ENCODE results near the gene DTNB. TPM values are rescaled to one million over a fixed set of nuclear protein-coding genes. Genes with fewer than 3 reads are reported as not detected.

DTNB gene
- total and polyA plus RNA-seq, 2 of the 4 experiments (the other 2 are of a cell fraction) = 3.8 to 5.3 TPM

- no peak overlapping the region for H2AFZ ChIP-seq (replicated peaks; ENCODE audit: low read length, poor library complexity)
- no peak overlapping the region for H3K18ac ChIP-seq (ENCODE audit: low read depth, low read length)
- H3K9me3 ChIP-seq (ENCODE audit: control insufficient read depth, insufficient read depth, low read length) = no peaks in the 10 kb centered on the region
- no peak overlapping the region for H2BK120ac ChIP-seq (ENCODE audit: low read depth, low read length)
- no peak overlapping the region for H2AK5ac ChIP-seq (ENCODE audit: low read depth, low read length)
- POLR2A ChIA-PET (ENCODE audit: unreplicated experiment) = no interaction called here
- H3K27me3 ChIP-seq (ENCODE audit: control insufficient read depth, insufficient read depth, low read length) = no peaks in the 10 kb centered on the region
- no peak overlapping the region for H3K4ac ChIP-seq (ENCODE audit: low read depth, low read length)
- H2BK5ac ChIP-seq (ENCODE audit: low read depth, low read length, poor library complexity, severe bottlenecking) = no peak overlapping the region
- no peak overlapping the region for H4K91ac ChIP-seq (ENCODE audit: insufficient read depth, low read depth, low read length)
- DNase-seq (no peak), ATAC-seq (ENCODE audit: low read depth) (no peak)
- no peaks in the 10 kb centered on the region for H3K36me3 ChIP-seq (ENCODE audit: control insufficient read depth, insufficient read depth, low read length)
- H3K79me1 ChIP-seq (ENCODE audit: low read depth in 1 of 2, low read length in 2 of 2) = no peaks in the 10 kb centered on the region
- H4K5ac ChIP-seq (ENCODE audit: low read depth, low read length) = no peak overlapping the region
- TF ChIP-seq MAZ (IDR thresholded peaks at IDR 0.05; ENCODE audit: borderline replicate concordance, low read depth, low read length) = no peak
- no peak for TF ChIP-seq MAFK (IDR thresholded peaks at IDR 0.05; ENCODE audit: low read depth, low read length)
- no peak for TF ChIP-seq RFX5 (IDR thresholded peaks at IDR 0.05; ENCODE audit: low read depth, low read length)
- no peak for TF ChIP-seq BHLHE40 (IDR thresholded peaks at IDR 0.05; ENCODE audit: low read depth, low read length)
- no peak for TF ChIP-seq RAD21 (IDR thresholded peaks at IDR 0.05; ENCODE audit: low read length)
- TF ChIP-seq SMC3 (IDR thresholded peaks at IDR 0.05; ENCODE audit: low read depth, low read length) = no peak
- no peak for TF ChIP-seq CHD1 (IDR thresholded peaks at IDR 0.05; ENCODE audit: low read depth, low read length)
- no peak for TF ChIP-seq FOS (IDR thresholded peaks at IDR 0.05; ENCODE audit: low read depth, low read length)
- no peak for TF ChIP-seq POLR2A (IDR thresholded peaks at IDR 0.05; ENCODE audit: low read depth, low read length)
- no peak for TF ChIP-seq CEBPB (IDR thresholded peaks at IDR 0.05; ENCODE audit: low read depth, low read length)
- no peak for TF ChIP-seq NFE2L2 (IDR thresholded peaks at IDR 0.05; ENCODE audit: low read depth, low read length)
- TF ChIP-seq, protein P1, sequence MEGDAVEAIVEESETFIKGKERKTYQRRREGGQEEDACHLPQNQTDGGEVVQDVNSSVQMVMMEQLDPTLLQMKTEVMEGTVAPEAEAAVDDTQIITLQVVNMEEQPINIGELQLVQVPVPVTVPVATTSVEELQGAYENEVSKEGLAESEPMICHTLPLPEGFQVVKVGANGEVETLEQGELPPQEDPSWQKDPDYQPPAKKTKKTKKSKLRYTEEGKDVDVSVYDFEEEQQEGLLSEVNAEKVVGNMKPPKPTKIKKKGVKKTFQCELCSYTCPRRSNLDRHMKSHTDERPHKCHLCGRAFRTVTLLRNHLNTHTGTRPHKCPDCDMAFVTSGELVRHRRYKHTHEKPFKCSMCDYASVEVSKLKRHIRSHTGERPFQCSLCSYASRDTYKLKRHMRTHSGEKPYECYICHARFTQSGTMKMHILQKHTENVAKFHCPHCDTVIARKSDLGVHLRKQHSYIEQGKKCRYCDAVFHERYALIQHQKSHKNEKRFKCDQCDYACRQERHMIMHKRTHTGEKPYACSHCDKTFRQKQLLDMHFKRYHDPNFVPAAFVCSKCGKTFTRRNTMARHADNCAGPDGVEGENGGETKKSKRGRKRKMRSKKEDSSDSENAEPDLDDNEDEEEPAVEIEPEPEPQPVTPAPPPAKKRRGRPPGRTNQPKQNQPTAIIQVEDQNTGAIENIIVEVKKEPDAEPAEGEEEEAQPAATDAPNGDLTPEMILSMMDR (conservative IDR thresholded peaks at IDR 0.05; ENCODE audit: low read depth, low read length) = no peak
- TF ChIP-seq, protein P2, sequence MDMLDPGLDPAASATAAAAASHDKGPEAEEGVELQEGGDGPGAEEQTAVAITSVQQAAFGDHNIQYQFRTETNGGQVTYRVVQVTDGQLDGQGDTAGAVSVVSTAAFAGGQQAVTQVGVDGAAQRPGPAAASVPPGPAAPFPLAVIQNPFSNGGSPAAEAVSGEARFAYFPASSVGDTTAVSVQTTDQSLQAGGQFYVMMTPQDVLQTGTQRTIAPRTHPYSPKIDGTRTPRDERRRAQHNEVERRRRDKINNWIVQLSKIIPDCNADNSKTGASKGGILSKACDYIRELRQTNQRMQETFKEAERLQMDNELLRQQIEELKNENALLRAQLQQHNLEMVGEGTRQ (IDR thresholded peaks at IDR 0.05; ENCODE audit: low read depth, low read length) = no peak
- TF ChIP-seq MXI1 (IDR thresholded peaks at IDR 0.05; ENCODE audit: borderline replicate concordance, low read depth, low read length) = no peak
- H3K9me1 ChIP-seq (ENCODE audit: insufficient read depth, low read length) = no peaks in the 10 kb centered on the region
- H2BK15ac ChIP-seq (ENCODE audit: low read depth, low read length) = no peak overlapping the region
- 88% methylated on average over 1 of the region's 4 CpGs; no CpG with 5 or more reads in 1 of the 2 experiments for WGBS, 2 experiments (ENCODE audit: extremely low coverage in 2 of 2, insufficient read length in 1 of 2)
- H3K9ac ChIP-seq (ENCODE audit: low read depth, low read length) = no peak overlapping the region
- no peak overlapping the region for H3K27ac ChIP-seq (ENCODE audit: insufficient read depth, low read length)
- H3K14ac ChIP-seq (replicated peaks; ENCODE audit: low read depth, low read length) = no peak overlapping the region
- BruUV-seq (replicated peaks) = no TSS peak
- H3K4me3 ChIP-seq (ENCODE audit: insufficient read depth, low read depth, low read length) = no peak overlapping the region
- H3K4me2 ChIP-seq (ENCODE audit: low read depth, low read length) = no peak overlapping the region
- H3K23ac ChIP-seq (ENCODE audit: low read depth, low read length) = no peak overlapping the region
- intact Hi-C loops (cut with micrococcal nuclease) = no loop called here
- no peaks in the 10 kb centered on the region for H4K20me1 ChIP-seq (ENCODE audit: insufficient read depth, low read length)
- H3K4me1 ChIP-seq (ENCODE audit: control insufficient read depth, insufficient read depth, low read length) = no peaks in the 10 kb centered on the region; the same call in 1 of the 2 replicates
- in situ Hi-C loops (cut with MboI; ENCODE audit: low sequenced_read_pairs) = no loop called here
- H2AK9ac ChIP-seq (replicated peaks; ENCODE audit: low read depth, low read length, poor library complexity) = no peak overlapping the region
- H2BK20ac ChIP-seq (ENCODE audit: low read depth, low read length) = no peak overlapping the region
- H4K8ac ChIP-seq (ENCODE audit: low read depth in 2 of 2, low read length in 2 of 2) = no peak overlapping the region
- no peak overlapping the region for H3K56ac ChIP-seq (ENCODE audit: extremely low read depth, insufficient read depth, low read length)
- dilution Hi-C loops (cut with HindIII; ENCODE audit: low sequenced_read_pairs, unreplicated experiment) = no loop called here
- CTCF ChIA-PET = no interaction called here
Measured at GRCh38 chr2:25552318-25552717, 121.1 kb downstream of the DTNB start.
